ENCODE data around the gene VPS41. TPM values are rescaled to one million over a fixed set of nuclear protein-coding genes. Genes with fewer than 3 reads are reported as not detected.

Gene VPS41
- total RNA-seq, 6 experiments from 2014 or later: 21.6 to 43.5 (median 26.8) TPM

DNA sequence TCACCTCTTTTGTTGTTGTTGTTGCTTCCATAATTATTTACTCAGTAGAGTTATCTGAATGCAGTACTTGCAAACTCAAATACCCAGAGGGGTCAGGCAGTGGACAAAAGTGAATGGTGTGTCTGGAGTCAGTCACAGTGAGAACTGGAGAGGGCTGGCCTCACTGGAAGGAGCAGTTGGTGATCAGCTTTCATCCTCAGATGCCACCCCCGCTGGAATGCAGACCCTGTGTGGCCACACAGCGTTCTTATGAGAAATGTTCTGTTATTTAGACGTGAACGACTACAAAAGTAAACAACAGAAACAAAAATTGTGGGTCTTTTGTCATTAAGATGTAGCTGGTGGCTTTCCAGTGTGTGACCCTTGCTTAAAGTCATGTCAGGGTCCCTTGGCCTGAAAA lies 29.6 kb upstream of the VPS41 start:
- H3K4me1 ChIP-seq: no peaks in the 10 kb centered on the region
- TF ChIP-seq, protein P1, sequence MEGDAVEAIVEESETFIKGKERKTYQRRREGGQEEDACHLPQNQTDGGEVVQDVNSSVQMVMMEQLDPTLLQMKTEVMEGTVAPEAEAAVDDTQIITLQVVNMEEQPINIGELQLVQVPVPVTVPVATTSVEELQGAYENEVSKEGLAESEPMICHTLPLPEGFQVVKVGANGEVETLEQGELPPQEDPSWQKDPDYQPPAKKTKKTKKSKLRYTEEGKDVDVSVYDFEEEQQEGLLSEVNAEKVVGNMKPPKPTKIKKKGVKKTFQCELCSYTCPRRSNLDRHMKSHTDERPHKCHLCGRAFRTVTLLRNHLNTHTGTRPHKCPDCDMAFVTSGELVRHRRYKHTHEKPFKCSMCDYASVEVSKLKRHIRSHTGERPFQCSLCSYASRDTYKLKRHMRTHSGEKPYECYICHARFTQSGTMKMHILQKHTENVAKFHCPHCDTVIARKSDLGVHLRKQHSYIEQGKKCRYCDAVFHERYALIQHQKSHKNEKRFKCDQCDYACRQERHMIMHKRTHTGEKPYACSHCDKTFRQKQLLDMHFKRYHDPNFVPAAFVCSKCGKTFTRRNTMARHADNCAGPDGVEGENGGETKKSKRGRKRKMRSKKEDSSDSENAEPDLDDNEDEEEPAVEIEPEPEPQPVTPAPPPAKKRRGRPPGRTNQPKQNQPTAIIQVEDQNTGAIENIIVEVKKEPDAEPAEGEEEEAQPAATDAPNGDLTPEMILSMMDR (IDR thresholded peaks at IDR 0.05): no peak
- TF ChIP-seq POLR2A (IDR thresholded peaks at IDR 0.05): no peak
- H3K4me3 ChIP-seq: no peak overlapping the region
- H3K9me3 ChIP-seq: no peaks in the 10 kb centered on the region
- no peak overlapping the region for H3K27ac ChIP-seq
- no peaks in the 10 kb centered on the region for H3K27me3 ChIP-seq
- no peak for ATAC-seq
- no peak for DNase-seq
- intact Hi-C loops (cut with DNase I): no loop called here
- 80% methylated on average over 2 of the region's 4 CpGs for WGBS (ENCODE audit: insufficient coverage, low coverage, low lambda C conversion rate, missing lambda C conversion rate)
- no peaks in the 10 kb centered on the region for H3K36me3 ChIP-seq

DNA sequence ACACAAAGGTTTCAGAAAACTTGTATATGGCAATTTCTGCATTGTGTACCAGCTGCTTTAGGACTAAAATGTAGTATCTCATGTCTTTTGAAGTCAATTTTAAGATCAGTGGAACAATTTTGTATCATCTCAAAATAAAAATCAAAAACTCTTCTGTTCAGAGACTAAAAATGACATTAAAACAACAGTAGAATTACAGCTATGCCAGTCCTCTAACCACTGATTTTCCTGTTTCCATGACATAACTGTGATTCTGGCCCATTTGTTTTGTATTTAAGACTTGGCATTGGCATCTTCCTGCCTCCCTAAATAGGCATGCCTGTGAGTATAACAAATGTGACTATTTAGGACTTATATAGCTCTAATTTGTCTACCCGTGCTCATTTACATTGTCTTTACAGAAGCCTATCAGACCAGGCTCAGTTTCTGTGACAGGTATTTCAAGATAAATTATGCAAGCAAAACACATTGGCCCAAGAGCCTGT lies 29.1 kb upstream of the VPS41 start:
- WGBS (ENCODE audit: insufficient coverage, low coverage, low lambda C conversion rate, missing lambda C conversion rate): 64% methylated on average over 1 of the region's 1 CpG
- Histone ChIP-seq H3K27ac (no peak overlapping the region), H3K4me1 (no peaks in the 10 kb centered on the region), H3K36me3 (no peaks in the 10 kb centered on the region), H3K27me3 (no peaks in the 10 kb centered on the region), H3K9me3 (no peaks in the 10 kb centered on the region), H3K4me3 (no peak overlapping the region)
- DNase-seq (no peak), ATAC-seq (no peak)
- intact Hi-C loops (cut with DNase I): no loop called here
- TF ChIP-seq, protein P1 (IDR thresholded peaks at IDR 0.05): no peak
- no peak for TF ChIP-seq POLR2A (IDR thresholded peaks at IDR 0.05)

DNA sequence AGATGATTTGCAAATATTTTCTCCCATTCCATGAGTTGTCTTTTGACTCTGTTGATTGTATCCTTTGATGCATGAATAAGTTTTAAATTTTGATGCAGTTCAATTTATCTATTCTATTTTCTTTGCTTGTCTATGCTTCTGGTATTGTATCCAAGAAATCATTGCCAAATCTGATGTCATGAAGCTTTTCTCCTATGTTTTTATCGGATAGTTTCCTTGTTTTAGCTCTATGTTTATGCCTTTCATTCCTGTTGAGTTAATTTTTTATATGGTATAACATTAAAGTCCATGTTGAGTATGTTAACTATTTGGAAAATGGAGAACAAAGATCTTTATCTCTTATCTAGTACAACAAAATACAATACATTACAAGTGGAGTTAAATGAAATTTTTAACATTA lies 27.6 kb upstream of the VPS41 start:
- ATAC-seq (no peak), DNase-seq (no peak)
- H3K4me1 ChIP-seq: no peaks in the 10 kb centered on the region
- H3K9me3 ChIP-seq: no peaks in the 10 kb centered on the region
- TF ChIP-seq, protein P1 (IDR thresholded peaks at IDR 0.05): no peak
- TF ChIP-seq POLR2A (IDR thresholded peaks at IDR 0.05): no peak
- no peak overlapping the region for H3K27ac ChIP-seq
- intact Hi-C loops (cut with DNase I): no loop called here
- no peaks in the 10 kb centered on the region for H3K36me3 ChIP-seq
- no peak overlapping the region for H3K4me3 ChIP-seq
- H3K27me3 ChIP-seq: no peaks in the 10 kb centered on the region
- WGBS (ENCODE audit: insufficient coverage, low coverage, low lambda C conversion rate, missing lambda C conversion rate): 70% methylated on average over 1 of the region's 1 CpG

DNA sequence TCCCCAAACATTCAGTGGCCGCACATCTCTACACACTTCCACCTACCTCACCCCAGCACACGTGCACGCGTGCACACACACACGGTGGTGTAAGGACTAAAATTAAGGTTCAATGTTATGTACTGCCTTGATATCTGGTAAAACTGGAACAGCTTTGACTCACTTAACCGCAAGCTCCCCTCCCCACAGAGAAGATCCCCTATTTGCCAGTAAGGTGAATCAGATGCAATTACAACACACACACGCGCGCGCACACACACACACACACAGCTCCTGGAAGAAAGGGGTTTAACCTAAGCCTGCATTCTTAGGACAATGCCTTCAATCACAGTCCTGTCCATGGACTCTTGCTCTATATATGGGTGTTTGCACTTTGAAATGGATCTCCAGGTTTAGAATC lies 25.5 kb upstream of the VPS41 start:
- no peak for TF ChIP-seq POLR2A (IDR thresholded peaks at IDR 0.05)
- TF ChIP-seq, protein P1 (IDR thresholded peaks at IDR 0.05): no peak

DNA sequence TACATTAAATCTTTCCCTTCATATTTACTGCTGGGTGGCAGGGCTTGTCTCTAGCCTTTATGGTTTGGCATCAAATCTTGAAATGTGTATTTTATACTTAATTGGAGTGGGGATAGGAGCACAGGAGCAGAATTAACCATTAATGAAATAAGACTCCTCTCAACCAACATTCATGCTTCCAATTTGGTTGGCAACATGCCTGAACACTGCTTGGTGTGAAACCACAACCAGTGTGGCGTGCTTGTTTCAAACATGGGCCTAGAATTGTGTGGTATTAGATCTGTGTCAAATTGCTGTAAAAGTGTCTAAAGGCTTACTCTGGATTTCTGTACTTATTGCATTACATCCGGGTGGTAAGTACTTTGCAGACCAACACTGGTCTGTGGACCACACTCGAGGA lies 25.1 kb upstream of the VPS41 start:
- H3K36me3 ChIP-seq: no peaks in the 10 kb centered on the region
- DNase-seq (no peak), ATAC-seq (no peak)
- H3K4me1 ChIP-seq: no peaks in the 10 kb centered on the region
- 72% methylated on average over 3 of the region's 3 CpGs for WGBS (ENCODE audit: insufficient coverage, low coverage, low lambda C conversion rate, missing lambda C conversion rate)
- TF ChIP-seq, protein P1 (IDR thresholded peaks at IDR 0.05): no peak
- no peak for TF ChIP-seq POLR2A (IDR thresholded peaks at IDR 0.05)
- no peaks in the 10 kb centered on the region for H3K9me3 ChIP-seq
- no peak overlapping the region for H3K27ac ChIP-seq
- no peaks in the 10 kb centered on the region for H3K27me3 ChIP-seq
- H3K4me3 ChIP-seq: no peak overlapping the region
- intact Hi-C loops (cut with DNase I): no loop called here

More for the DNA sequence above, 25.5 kb upstream of the VPS41 start:
- H3K9me3 ChIP-seq: no peaks in the 10 kb centered on the region
- ATAC-seq: no peak
- no peaks in the 10 kb centered on the region for H3K36me3 ChIP-seq
- H3K27ac ChIP-seq: no peak overlapping the region
- DNase-seq: no peak
- no peaks in the 10 kb centered on the region for H3K4me1 ChIP-seq
- no peaks in the 10 kb centered on the region for H3K27me3 ChIP-seq
- intact Hi-C loops (cut with DNase I): no loop called here
- WGBS (ENCODE audit: insufficient coverage, low coverage, low lambda C conversion rate, missing lambda C conversion rate): 87% methylated on average over 5 of the region's 10 CpGs
- no peak overlapping the region for H3K4me3 ChIP-seq
